ENCODE data around the gene R3HDM1. TPM values are rescaled to one million over a fixed set of nuclear protein-coding genes. Genes with fewer than 3 reads are reported as not detected.
"Not testable (repeated sequence)": the region's sequence is repeated elsewhere in the genome, so short reads cannot be mapped to it uniquely, and the experiment has no call there.

Gene R3HDM1
- total RNA-seq (17.4 TPM), polyA plus RNA-seq (19.3 TPM)
- long read RNA-seq, donor 1, result 0 reads
- long read RNA-seq, donor 2, partial matches to known transcripts, result 6 of 9 reads
- long read RNA-seq, donor 2, other reads (novel, unspliced or antisense), result 0 of 9 reads
- long read RNA-seq, donor 3, partial matches to known transcripts, result 0 of 1 reads
- long read RNA-seq, donor 3, other reads (novel, unspliced or antisense), result 0 of 1 reads
- long read RNA-seq, donor 4, partial matches to known transcripts, result 0 of 1 reads
- long read RNA-seq, donor 4, other reads (novel, unspliced or antisense), result 0 of 1 reads
- long read RNA-seq, donor 5, partial matches to known transcripts, result 0 of 1 reads
- long read RNA-seq, donor 5, other reads (novel, unspliced or antisense), result 0 of 1 reads
- long read RNA-seq, donor 6, result 0 reads
- long read RNA-seq, donor 7, partial matches to known transcripts, result 11 of 13 reads
- long read RNA-seq, donor 7, other reads (novel, unspliced or antisense), result 0 of 13 reads
- long read RNA-seq, donor 8, result 0 reads
- long read RNA-seq, donor 9, full-length matches to known transcripts, result 2 of 2 reads
- long read RNA-seq, donor 9, partial matches to known transcripts, result 0 of 2 reads
- long read RNA-seq, donor 9, other reads (novel, unspliced or antisense), result 0 of 2 reads
- long read RNA-seq, donor 10, partial matches to known transcripts, result 0 of 1 reads
- long read RNA-seq, donor 10, other reads (novel, unspliced or antisense), result 0 of 1 reads

DNA sequence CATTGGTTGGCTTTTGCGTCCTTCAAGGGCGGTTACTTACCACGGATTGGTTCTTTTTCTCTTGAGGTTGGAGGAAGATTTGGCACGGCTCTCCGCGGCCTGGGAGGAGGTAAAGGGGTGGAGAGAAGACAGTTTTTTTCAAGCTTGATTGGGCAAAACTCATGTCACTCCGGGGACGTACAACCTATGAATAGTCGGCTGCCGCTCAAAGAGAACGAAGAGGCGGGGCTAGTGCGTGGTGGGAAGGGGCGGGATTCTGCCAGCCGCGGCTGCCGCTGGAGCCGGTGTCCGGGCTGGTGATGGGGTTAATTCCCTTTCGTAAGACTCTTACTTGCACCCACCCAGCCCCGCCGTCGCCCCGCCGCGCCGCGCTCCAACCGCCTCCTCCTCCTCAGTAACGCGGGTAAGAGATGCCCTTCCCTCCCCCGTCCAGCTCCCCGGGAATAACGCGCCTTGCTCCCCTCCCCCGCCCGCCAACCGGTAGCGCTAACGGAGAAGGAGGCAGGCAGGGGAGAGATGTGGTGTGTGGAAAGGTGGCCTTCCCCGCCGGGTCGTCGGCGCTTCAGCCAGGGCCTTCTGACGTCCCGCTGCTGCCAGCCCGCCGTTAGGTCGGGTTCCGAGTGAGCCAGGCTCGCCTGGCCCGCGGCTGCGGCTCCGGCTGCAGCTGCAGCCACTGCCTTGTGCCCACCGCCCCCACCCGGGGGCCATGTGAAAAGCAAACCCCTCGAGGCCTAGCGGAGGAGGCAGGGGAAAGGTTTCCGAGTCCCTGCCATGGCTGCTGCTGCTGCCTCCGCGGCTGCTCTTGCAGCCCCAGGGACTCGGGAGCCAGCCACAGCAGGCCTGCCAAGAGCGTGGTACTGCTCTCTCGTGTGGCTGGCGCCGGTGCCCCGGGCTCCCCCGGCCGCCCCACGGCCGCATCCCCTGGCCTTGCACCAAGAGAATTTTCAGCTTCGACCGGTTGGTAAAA is at the start of gene R3HDM1:
Gene R3HDM1 (plus strand): TSS at position 254 of the 967 bp plus-strand sequence. CDS start 73,362 bp downstream, outside the sequence.
- H3K36me3 ChIP-seq (ENCODE audit: control insufficient read depth in 2 of 2, insufficient read depth in 2 of 2, low read length in 1 of 2), result no peaks in the 10 kb centered on the region
- H3K4me3 ChIP-seq (ENCODE audit: low read length in 2 of 2), result peak within 1 kb of the TSS; percentile 68 to 86
- H3K4me1 ChIP-seq (ENCODE audit: control insufficient read depth in 2 of 2, insufficient read depth in 2 of 2, low read length in 2 of 2), result peaks cover 9 to 18% of the 10 kb centered on the region in 2 donors
- no peaks in the 10 kb centered on the region for H3K27me3 ChIP-seq (ENCODE audit: control insufficient read depth in 2 of 2, insufficient read depth in 1 of 2, low read length in 1 of 2)
- DNase-seq (ENCODE audit: low read depth in 6 of 9, low spot score in 9 of 9), result peak; percentile 98 to 100 (median 99)
- under 1% methylated on average over 74 of the region's 75 CpGs for WGBS
- peak within 1 kb of the TSS; percentile 93 to 97 for H3K27ac ChIP-seq (ENCODE audit: low read depth in 1 of 2, low read length in 1 of 2)
- H3K9me3 ChIP-seq (ENCODE audit: control insufficient read depth in 2 of 2, insufficient read depth in 1 of 2, low read length in 1 of 2), result no peaks in the 10 kb centered on the region

DNA sequence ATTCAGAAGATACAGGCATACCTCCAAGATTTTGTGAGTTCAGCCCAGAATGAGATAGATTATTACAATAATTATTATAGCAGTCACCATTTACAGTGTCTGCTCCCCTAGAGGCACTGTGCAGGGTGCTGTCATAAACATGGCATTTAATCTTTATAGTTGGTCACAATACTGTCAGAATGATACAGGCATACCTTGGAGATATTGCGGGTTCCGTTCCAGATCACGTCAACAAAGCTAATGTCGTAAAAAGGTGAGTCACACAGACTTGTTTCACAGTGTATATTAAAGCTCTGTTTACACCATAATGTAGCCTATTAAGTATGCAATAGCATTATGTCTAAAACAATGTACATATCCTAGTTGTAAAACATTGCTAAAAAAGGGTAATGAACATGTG is 45.8 kb upstream of the R3HDM1 start:
- Histone ChIP-seq H3K4me1 (ENCODE audit: control insufficient read depth in 2 of 2, insufficient read depth in 2 of 2, low read length in 2 of 2) (no peaks in the 10 kb centered on the region), H3K27ac (ENCODE audit: low read depth in 1 of 2, low read length in 1 of 2) (no peak overlapping the region), H3K36me3 (ENCODE audit: control insufficient read depth in 2 of 2, insufficient read depth in 2 of 2, low read length in 1 of 2) (peaks cover 0 to 4% of the 10 kb centered on the region in 2 donors), H3K4me3 (ENCODE audit: low read length in 2 of 2) (no peak overlapping the region), H3K27me3 (ENCODE audit: control insufficient read depth in 2 of 2, insufficient read depth in 1 of 2, low read length in 1 of 2) (no peaks in the 10 kb centered on the region), H3K9me3 (ENCODE audit: control insufficient read depth in 2 of 2, insufficient read depth in 1 of 2, low read length in 1 of 2) (peaks cover 0 to 3% of the 10 kb centered on the region in 2 donors)
- WGBS, result over 99% methylated on average over 4 of the region's 4 CpGs
- no peak for DNase-seq (ENCODE audit: low read depth in 6 of 9, low spot score in 9 of 9)

DNA sequence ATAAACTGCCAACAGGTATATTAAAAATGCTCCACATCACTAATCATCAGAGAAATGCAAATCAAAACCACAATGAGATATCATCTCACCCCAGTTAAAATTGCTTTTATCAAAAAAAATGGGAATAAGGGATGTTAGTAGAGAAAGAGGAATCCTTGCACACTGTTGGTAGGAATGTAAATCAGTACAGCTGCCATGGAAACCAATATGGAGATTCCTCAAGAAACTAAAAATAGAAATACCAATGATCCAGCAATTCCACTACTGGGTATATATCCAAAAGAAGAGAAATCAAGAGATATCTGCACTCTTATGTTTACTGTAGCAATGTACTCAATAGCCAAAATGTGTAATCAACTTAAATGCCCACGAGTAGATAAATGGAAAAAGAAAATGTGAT is 40.9 kb upstream of the R3HDM1 start:
- Histone ChIP-seq H3K4me3 (ENCODE audit: low read length in 2 of 2) (no peak overlapping the region), H3K9me3 (ENCODE audit: control insufficient read depth in 2 of 2, insufficient read depth in 1 of 2, low read length in 1 of 2) (peaks cover 0 to 3% of the 10 kb centered on the region in 2 donors), H3K36me3 (ENCODE audit: control insufficient read depth in 2 of 2, insufficient read depth in 2 of 2, low read length in 1 of 2) (peaks cover 0 to under 1% of the 10 kb centered on the region in 2 donors), H3K4me1 (ENCODE audit: control insufficient read depth in 2 of 2, insufficient read depth in 2 of 2, low read length in 2 of 2) (no peaks in the 10 kb centered on the region), H3K27me3 (ENCODE audit: control insufficient read depth in 2 of 2, insufficient read depth in 1 of 2, low read length in 1 of 2) (no peaks in the 10 kb centered on the region), H3K27ac (ENCODE audit: low read depth in 1 of 2, low read length in 1 of 2) (no peak overlapping the region)
- DNase-seq (ENCODE audit: low read depth in 6 of 9, low spot score in 9 of 9), result no peak
- WGBS, result 100% methylated on average over 1 of the region's 1 CpG

DNA sequence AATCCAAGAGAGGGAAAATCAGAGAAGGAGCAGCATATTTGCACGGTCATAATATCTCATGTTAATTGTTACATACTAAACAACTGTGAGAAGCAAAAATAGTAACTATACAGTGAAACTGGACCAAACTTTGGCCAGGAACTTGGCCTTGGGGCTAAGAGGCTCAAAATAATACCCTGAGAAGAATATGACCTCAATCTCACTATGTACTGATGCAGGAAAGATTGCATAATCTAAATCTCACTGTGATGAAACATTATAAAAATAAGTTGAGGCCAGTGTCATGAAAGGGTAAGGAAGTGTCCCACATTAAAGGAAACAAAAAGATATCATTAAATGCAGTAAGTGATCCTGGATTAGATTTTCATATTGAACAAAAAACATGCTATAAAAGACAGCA is 36.8 kb upstream of the R3HDM1 start:
- WGBS, result 97% methylated on average over 1 of the region's 1 CpG
- no peak for DNase-seq (ENCODE audit: low read depth in 6 of 9, low spot score in 9 of 9)

DNA sequence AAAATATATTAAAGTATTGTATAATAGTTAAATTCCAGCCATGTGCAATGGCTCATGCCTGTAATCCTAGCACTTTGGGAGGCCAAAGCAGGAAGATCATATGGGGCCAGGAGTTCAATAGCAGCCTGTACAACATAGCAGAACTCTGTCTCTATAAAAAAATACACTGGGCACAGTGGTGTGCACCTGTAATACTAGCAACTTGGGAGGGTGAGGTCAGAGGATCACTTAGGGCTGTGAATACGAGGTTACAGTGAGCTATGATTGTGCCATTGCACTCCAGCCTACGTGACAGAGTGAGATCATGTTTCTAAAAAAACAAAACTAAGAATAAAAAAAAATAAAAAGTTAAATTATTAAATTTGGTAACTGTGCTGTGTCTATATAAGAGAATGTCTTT is 36.4 kb upstream of the R3HDM1 start:
- Histone ChIP-seq H3K9me3 (ENCODE audit: control insufficient read depth in 2 of 2, insufficient read depth in 1 of 2, low read length in 1 of 2) (peaks cover 0 to 3% of the 10 kb centered on the region in 2 donors), H3K27ac (ENCODE audit: low read depth in 1 of 2, low read length in 1 of 2) (no peak overlapping the region), H3K27me3 (ENCODE audit: control insufficient read depth in 2 of 2, insufficient read depth in 1 of 2, low read length in 1 of 2) (no peaks in the 10 kb centered on the region), H3K36me3 (ENCODE audit: control insufficient read depth in 2 of 2, insufficient read depth in 2 of 2, low read length in 1 of 2) (peaks cover 0 to 2% of the 10 kb centered on the region in 2 donors), H3K4me1 (ENCODE audit: control insufficient read depth in 2 of 2, insufficient read depth in 2 of 2, low read length in 2 of 2) (no peaks in the 10 kb centered on the region), H3K4me3 (ENCODE audit: low read length in 2 of 2) (no peak overlapping the region)
- DNase-seq (ENCODE audit: low read depth in 6 of 9, low spot score in 9 of 9), result no peak
- WGBS, result 95% methylated on average over 2 of the region's 2 CpGs

More for the DNA sequence above, 36.8 kb upstream of the R3HDM1 start:
- Histone ChIP-seq H3K4me3 (ENCODE audit: low read length in 2 of 2) (no peak overlapping the region), H3K36me3 (ENCODE audit: control insufficient read depth in 2 of 2, insufficient read depth in 2 of 2, low read length in 1 of 2) (no peaks in the 10 kb centered on the region), H3K27ac (ENCODE audit: low read depth in 1 of 2, low read length in 1 of 2) (no peak overlapping the region), H3K27me3 (ENCODE audit: control insufficient read depth in 2 of 2, insufficient read depth in 1 of 2, low read length in 1 of 2) (no peaks in the 10 kb centered on the region), H3K4me1 (ENCODE audit: control insufficient read depth in 2 of 2, insufficient read depth in 2 of 2, low read length in 2 of 2) (no peaks in the 10 kb centered on the region), H3K9me3 (ENCODE audit: control insufficient read depth in 2 of 2, insufficient read depth in 1 of 2, low read length in 1 of 2) (peaks cover 0 to 3% of the 10 kb centered on the region in 2 donors)

DNA sequence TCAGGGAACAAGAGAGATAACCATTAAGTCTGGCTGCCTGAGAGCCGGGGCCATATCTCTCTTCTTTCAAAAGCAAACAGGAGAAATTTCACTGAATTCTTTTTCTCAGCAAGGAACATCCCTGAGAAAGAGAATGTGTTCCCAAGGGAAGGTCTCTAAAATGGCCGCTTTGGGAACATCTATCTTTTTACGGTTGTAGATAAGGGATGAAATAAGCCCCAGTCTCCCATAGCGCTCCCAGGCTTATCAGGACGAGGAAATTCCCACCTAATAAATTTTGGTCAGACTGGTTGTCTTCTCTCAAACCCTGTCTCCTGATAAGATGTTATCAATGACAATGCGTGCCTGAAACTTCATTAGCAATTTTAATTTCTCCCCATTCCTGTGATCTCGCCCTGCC is 32.7 kb upstream of the R3HDM1 start:
- not testable (repeated sequence) for H3K36me3 ChIP-seq (ENCODE audit: control insufficient read depth in 2 of 2, insufficient read depth in 2 of 2, low read length in 1 of 2); H3K27me3 ChIP-seq (ENCODE audit: control insufficient read depth in 2 of 2, insufficient read depth in 1 of 2, low read length in 1 of 2); H3K4me1 ChIP-seq (ENCODE audit: control insufficient read depth in 2 of 2, insufficient read depth in 2 of 2, low read length in 2 of 2); H3K27ac ChIP-seq (ENCODE audit: low read depth in 1 of 2, low read length in 1 of 2); H3K4me3 ChIP-seq (ENCODE audit: low read length in 2 of 2); H3K9me3 ChIP-seq (ENCODE audit: control insufficient read depth in 2 of 2, insufficient read depth in 1 of 2, low read length in 1 of 2); DNase-seq (ENCODE audit: low read depth in 6 of 9, low spot score in 9 of 9)
- 98% methylated on average over 7 of the region's 7 CpGs for WGBS

DNA sequence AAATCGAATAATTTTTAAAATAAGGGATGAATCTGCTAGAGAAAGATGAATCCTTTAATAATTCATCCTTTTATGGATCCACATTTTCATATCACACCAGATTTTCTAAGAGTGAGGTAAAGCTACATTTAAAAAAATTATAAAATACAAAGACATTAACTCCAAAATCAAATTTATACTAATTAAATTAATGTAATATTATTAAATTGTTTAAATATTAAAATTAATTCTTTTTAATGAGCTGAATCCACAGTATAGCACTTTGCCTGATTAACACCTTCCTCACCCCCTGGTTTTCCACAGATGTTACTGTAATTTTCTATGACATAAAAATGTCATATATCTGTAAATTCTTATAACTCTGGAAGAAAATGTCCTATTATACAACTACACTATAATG is 26.5 kb upstream of the R3HDM1 start:
- H3K4me1 ChIP-seq (ENCODE audit: control insufficient read depth in 2 of 2, insufficient read depth in 2 of 2, low read length in 2 of 2), result no peaks in the 10 kb centered on the region
- H3K4me3 ChIP-seq (ENCODE audit: low read length in 2 of 2), result no peak overlapping the region
- peaks cover 0 to 2% of the 10 kb centered on the region in 2 donors for H3K36me3 ChIP-seq (ENCODE audit: control insufficient read depth in 2 of 2, insufficient read depth in 2 of 2, low read length in 1 of 2)
- WGBS, result 89% methylated on average over 1 of the region's 1 CpG
- H3K27ac ChIP-seq (ENCODE audit: low read depth in 1 of 2, low read length in 1 of 2), result no peak overlapping the region
- DNase-seq (ENCODE audit: low read depth in 6 of 9, low spot score in 9 of 9), result no peak
- no peaks in the 10 kb centered on the region for H3K27me3 ChIP-seq (ENCODE audit: control insufficient read depth in 2 of 2, insufficient read depth in 1 of 2, low read length in 1 of 2)
- H3K9me3 ChIP-seq (ENCODE audit: control insufficient read depth in 2 of 2, insufficient read depth in 1 of 2, low read length in 1 of 2), result no peaks in the 10 kb centered on the region

DNA sequence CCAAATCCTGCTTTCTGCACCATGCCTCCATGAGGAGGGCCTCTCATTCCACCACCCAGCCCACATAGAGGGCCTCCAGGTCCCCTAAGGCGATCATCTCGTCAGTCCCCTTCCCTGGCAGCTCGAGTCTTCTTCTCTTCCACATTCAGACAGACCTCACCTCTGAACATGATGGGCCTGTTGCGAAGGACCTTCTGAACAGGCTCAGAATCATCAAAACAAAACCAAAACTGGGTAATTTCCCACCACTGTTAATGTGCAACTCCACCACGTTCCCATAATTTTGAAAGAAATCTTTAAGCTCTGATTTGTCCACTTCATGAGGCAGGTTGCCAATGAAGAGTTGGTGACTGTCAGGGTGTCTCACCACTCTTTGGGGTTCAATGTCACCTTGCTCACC is 20.7 kb upstream of the R3HDM1 start:
- no peaks in the 10 kb centered on the region for H3K9me3 ChIP-seq (ENCODE audit: control insufficient read depth in 2 of 2, insufficient read depth in 1 of 2, low read length in 1 of 2)
- no peak for DNase-seq (ENCODE audit: low read depth in 6 of 9, low spot score in 9 of 9)
- H3K36me3 ChIP-seq (ENCODE audit: control insufficient read depth in 2 of 2, insufficient read depth in 2 of 2, low read length in 1 of 2), result peaks cover 0 to 4% of the 10 kb centered on the region in 2 donors
- no peaks in the 10 kb centered on the region for H3K4me1 ChIP-seq (ENCODE audit: control insufficient read depth in 2 of 2, insufficient read depth in 2 of 2, low read length in 2 of 2)
- H3K27me3 ChIP-seq (ENCODE audit: control insufficient read depth in 2 of 2, insufficient read depth in 1 of 2, low read length in 1 of 2), result no peaks in the 10 kb centered on the region
- WGBS, result 98% methylated on average over 5 of the region's 5 CpGs
- H3K27ac ChIP-seq (ENCODE audit: low read depth in 1 of 2, low read length in 1 of 2), result no peak overlapping the region
- no peak overlapping the region for H3K4me3 ChIP-seq (ENCODE audit: low read length in 2 of 2)
